HepG2 (cell line): ENCODE data around the gene PPFIA3. TPM values are rescaled to one million over a fixed set of nuclear protein-coding genes. Genes with fewer than 3 reads are reported as not detected.

Source experiments
- CREM ChIP-seq, 2 experiments: sonication (generic) in 1 of 2; formaldehyde crosslinking in 1 of 2; IDR thresholded peaks; 2 replicates each; pipeline versions ENCODE4 v1.4.0 to v1.6.1; 2016 to 2020; ENCODE audit warnings: antibody characterized with exemption in 1 of 2, mild to moderate bottlenecking in 1 of 2, missing genetic modification reagents in 1 of 2
- DMAP1 ChIP-seq: IDR thresholded peaks from 2 replicates; pipeline ENCODE4 v1.6.1; 2016
- ELF1 ChIP-seq: sonication (generic); formaldehyde crosslinking; IDR thresholded peaks from 2 replicates; pipeline ENCODE4 v1.4.0; 2020; ENCODE audit warnings: missing genetic modification reagents
- FOXO1 ChIP-seq: sonication (generic); formaldehyde crosslinking; IDR thresholded peaks from 2 replicates; pipeline ENCODE4 v1.4.0; 2020; ENCODE audit warnings: missing genetic modification reagents
- GPN1 ChIP-seq: sonication (generic); formaldehyde crosslinking; IDR thresholded peaks from 2 replicates; pipeline ENCODE4 v1.5.1; 2020; ENCODE audit warnings: missing genetic modification reagents, borderline replicate concordance
- HCFC1 ChIP-seq: fragments of 150-350 bp; IDR thresholded peaks from 2 replicates; pipeline ENCODE4 v1.6.1; 2014; ENCODE audit warnings: low read depth, low read length
- JDP2 ChIP-seq: sonication (generic); formaldehyde crosslinking; IDR thresholded peaks from 2 replicates; pipeline ENCODE4 v1.8.1; 2022; ENCODE audit warnings: missing genetic modification reagents, borderline replicate concordance
- MTA1 ChIP-seq: sonication (generic); formaldehyde crosslinking; IDR thresholded peaks from 2 replicates; pipeline ENCODE4 v1.4.0; 2020; ENCODE audit warnings: missing genetic modification reagents, mild to moderate bottlenecking, borderline replicate concordance
- MYPOP ChIP-seq: sonication (generic); formaldehyde crosslinking; IDR thresholded peaks from 2 replicates; pipeline ENCODE4 v1.8.1; 2023; ENCODE audit warnings: mild to moderate bottlenecking, moderate library complexity, missing genetic modification reagents
- PRDM15 ChIP-seq: sonication (generic); formaldehyde crosslinking; IDR thresholded peaks from 2 replicates; pipeline ENCODE4 v1.4.0; 2020; ENCODE audit warnings: missing genetic modification reagents
- SIX1 ChIP-seq: sonication (generic); formaldehyde crosslinking; IDR thresholded peaks from 2 replicates; pipeline ENCODE4 v1.4.0; 2020; ENCODE audit warnings: missing genetic modification reagents, borderline replicate concordance
- SMAD3 ChIP-seq: sonication (generic); formaldehyde crosslinking; IDR thresholded peaks from 2 replicates; pipeline ENCODE4 v1.4.0; 2020; ENCODE audit warnings: missing genetic modification reagents
- SRY ChIP-seq: sonication (generic); formaldehyde crosslinking; IDR thresholded peaks from 2 replicates; pipeline ENCODE4 v1.8.0; 2022; ENCODE audit warnings: mild to moderate bottlenecking, missing genetic modification reagents
- ZFP1 ChIP-seq: IDR thresholded peaks from 2 replicates; pipeline ENCODE4 v1.6.1; 2016
- ZNF263 ChIP-seq: sonication (generic); formaldehyde crosslinking; IDR thresholded peaks from 2 replicates; pipeline ENCODE4 v1.4.0; 2020; ENCODE audit warnings: missing genetic modification reagents
- polyA plus RNA-seq, 8 experiments: library from polyadenylated mRNA; depleted of rRNA in 3 of 8; stranded (reverse) in 7 of 8; unstranded in 1 of 8; fragments of >200 nt; fragmentation: Illumina TruSeq in 4 of 8; extraction: Trizol in 4 of 8; gene quantifications; 2 replicates each; pipeline versions ENCODE4 v1.2.1 to v1.2.3, GENCODE V29; 2011 to 2016; ENCODE audit warnings: low read depth in 4 of 8, missing spikeins in 1 of 8, mixed read lengths in 1 of 8; ENCODE audit not compliant: insufficient read depth in 1 of 8
- total RNA-seq, 5 experiments: library from RNA; depleted of rRNA; stranded (reverse); fragments of >200 nt; fragmentation: Illumina TruSeq; extraction: Trizol; gene quantifications; 2 replicates each; pipeline ENCODE4 v1.2.3, GENCODE V29; 2016; ENCODE audit warnings: low read depth in 1 of 5
- TF ChIP-seq, protein P1 (sequence below): sonication (generic); formaldehyde crosslinking; IDR thresholded peaks from 2 replicates; pipeline ENCODE4 v1.5.1; 2020; ENCODE audit warnings: missing genetic modification reagents, mild to moderate bottlenecking, borderline replicate concordance
- TF ChIP-seq, protein P2 (sequence below): sonication (generic); formaldehyde crosslinking; IDR thresholded peaks from 2 replicates; pipeline ENCODE4 v1.4.0; 2020; ENCODE audit warnings: low read depth, missing genetic modification reagents
- TF ChIP-seq, protein P3 (sequence below): sonication (generic); formaldehyde crosslinking; IDR thresholded peaks from 2 replicates; pipeline ENCODE4 v1.8.0; 2023; ENCODE audit warnings: mild to moderate bottlenecking, missing genetic modification reagents

Gene PPFIA3
- total and polyA plus RNA-seq, 2 of the 13 experiments (the other 11 are each of a cell fraction or from before 2014, with no cell fraction given) = 6.7 to 8.6 TPM

- TF ChIP-seq ZNF263 (CRISPR knock-in tag) = 0 out of 2 replicates have a peak, but pooled peaks have one; percentile 30
- peak; percentile 72 for TF ChIP-seq ELF1 (CRISPR knock-in tag)
- no peak for TF ChIP-seq MYPOP (CRISPR knock-in tag)
- TF ChIP-seq, protein P1, sequence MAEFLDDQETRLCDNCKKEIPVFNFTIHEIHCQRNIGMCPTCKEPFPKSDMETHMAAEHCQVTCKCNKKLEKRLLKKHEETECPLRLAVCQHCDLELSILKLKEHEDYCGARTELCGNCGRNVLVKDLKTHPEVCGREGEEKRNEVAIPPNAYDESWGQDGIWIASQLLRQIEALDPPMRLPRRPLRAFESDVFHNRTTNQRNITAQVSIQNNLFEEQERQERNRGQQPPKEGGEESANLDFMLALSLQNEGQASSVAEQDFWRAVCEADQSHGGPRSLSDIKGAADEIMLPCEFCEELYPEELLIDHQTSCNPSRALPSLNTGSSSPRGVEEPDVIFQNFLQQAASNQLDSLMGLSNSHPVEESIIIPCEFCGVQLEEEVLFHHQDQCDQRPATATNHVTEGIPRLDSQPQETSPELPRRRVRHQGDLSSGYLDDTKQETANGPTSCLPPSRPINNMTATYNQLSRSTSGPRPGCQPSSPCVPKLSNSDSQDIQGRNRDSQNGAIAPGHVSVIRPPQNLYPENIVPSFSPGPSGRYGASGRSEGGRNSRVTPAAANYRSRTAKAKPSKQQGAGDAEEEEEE = no peak
- TF ChIP-seq SMAD3 (CRISPR knock-in tag) = no peak
- no peak for TF ChIP-seq GPN1
- peak; percentile 14; the same call in 1 of the 2 replicates for TF ChIP-seq FOXO1 (CRISPR knock-in tag)
- TF ChIP-seq, protein P2, sequence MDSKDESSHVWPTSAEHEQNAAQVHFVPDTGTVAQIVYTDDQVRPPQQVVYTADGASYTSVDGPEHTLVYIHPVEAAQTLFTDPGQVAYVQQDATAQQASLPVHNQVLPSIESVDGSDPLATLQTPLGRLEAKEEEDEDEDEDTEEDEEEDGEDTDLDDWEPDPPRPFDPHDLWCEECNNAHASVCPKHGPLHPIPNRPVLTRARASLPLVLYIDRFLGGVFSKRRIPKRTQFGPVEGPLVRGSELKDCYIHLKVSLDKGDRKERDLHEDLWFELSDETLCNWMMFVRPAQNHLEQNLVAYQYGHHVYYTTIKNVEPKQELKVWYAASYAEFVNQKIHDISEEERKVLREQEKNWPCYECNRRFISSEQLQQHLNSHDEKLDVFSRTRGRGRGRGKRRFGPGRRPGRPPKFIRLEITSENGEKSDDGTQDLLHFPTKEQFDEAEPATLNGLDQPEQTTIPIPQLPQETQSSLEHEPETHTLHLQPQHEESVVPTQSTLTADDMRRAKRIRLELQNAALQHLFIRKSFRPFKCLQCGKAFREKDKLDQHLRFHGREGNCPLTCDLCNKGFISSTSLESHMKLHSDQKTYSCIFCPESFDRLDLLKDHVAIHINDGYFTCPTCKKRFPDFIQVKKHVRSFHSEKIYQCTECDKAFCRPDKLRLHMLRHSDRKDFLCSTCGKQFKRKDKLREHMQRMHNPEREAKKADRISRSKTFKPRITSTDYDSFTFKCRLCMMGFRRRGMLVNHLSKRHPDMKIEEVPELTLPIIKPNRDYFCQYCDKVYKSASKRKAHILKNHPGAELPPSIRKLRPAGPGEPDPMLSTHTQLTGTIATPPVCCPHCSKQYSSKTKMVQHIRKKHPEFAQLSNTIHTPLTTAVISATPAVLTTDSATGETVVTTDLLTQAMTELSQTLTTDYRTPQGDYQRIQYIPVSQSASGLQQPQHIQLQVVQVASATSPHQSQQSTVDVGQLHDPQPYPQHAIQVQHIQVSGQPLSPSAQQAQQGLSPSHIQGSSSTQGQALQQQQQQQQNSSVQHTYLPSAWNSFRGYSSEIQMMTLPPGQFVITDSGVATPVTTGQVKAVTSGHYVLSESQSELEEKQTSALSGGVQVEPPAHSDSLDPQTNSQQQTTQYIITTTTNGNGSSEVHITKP = peak; percentile 82; the same call in 1 of the 2 replicates
- TF ChIP-seq, protein P3, sequence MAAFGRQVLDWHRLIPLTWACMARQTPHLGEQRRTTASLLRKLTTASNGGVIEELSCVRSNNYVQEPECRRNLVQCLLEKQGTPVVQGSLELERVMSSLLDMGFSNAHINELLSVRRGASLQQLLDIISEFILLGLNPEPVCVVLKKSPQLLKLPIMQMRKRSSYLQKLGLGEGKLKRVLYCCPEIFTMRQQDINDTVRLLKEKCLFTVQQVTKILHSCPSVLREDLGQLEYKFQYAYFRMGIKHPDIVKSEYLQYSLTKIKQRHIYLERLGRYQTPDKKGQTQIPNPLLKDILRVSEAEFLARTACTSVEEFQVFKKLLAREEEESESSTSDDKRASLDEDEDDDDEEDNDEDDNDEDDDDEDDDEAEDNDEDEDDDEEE (CRISPR knock-in tag) = no peak
- TF ChIP-seq DMAP1 = no peak
- TF ChIP-seq ZFP1 (CRISPR knock-in tag) = no peak
- TF ChIP-seq JDP2 = no peak
- no peak for TF ChIP-seq SIX1
- no peak for TF ChIP-seq PRDM15
- no peak for TF ChIP-seq SRY (CRISPR knock-in tag)
- no peak for TF ChIP-seq CREM (IDR thresholded peaks at IDR 0.05)
- no peak for TF ChIP-seq CREM (CRISPR knock-in tag; IDR thresholded peaks at IDR 0.05)
- TF ChIP-seq MTA1 (CRISPR knock-in tag) = peak; percentile 65; the same call in 1 of the 2 replicates
- TF ChIP-seq HCFC1 = no peak
These were observed 35.9 kb downstream of the PPFIA3 start, which contains the start of gene HRC (continued) for GRCh38 chr19:49155005-49155819.
